Tibial nerve (tissue), 4 donors: ENCODE measurements around the gene NPFFR1.

Experiments
- EP300 ChIP-seq, 2 donors: sonication (generic); formaldehyde crosslinking; IDR thresholded peaks; one replicate each; pipeline ENCODE4 v1.6.1; 2017; ENCODE audit warnings: antibody characterized with exemption in 2 of 2, mild to moderate bottlenecking in 1 of 2
- POLR2A ChIP-seq, 2 donors: fragments of 450-650 bp; IDR thresholded peaks; one replicate each; pipeline ENCODE4 v1.6.1; 2017; ENCODE audit warnings: antibody characterized with exemption in 2 of 2, mild to moderate bottlenecking in 2 of 2, moderate library complexity in 2 of 2
- TF ChIP-seq, protein P1 (sequence below), 5 experiments: fragments of 200-600 bp in 3 of 5; fragments of 450-650 bp in 2 of 5; sonication (generic) in 3 of 5; IDR thresholded peaks; one replicate each; pipeline ENCODE4 v1.5.1; 2016 to 2019; ENCODE audit warnings: antibody characterized with exemption in 5 of 5, mild to moderate bottlenecking in 3 of 5, moderate library complexity in 2 of 5

DNA sequence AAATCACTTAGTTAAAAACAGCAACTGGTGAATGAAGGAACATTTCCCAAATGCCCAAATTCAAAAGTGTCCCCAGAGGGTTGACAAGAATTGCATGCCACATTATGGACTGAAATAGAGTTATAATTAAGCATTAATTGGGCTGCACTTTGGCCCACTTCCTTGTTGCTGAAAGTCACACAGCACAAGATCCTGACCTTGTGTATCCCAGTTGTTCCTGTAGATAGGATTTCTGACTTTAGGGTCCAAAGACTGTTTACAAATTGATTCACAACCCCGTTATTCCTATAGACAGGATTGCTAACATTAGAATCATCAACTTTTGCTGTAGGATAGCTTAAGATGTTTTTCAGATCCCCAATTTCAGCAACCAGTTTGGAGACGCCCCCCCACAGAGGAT, 31.5 kb upstream of the NPFFR1 start:
- TF ChIP-seq, protein P1, sequence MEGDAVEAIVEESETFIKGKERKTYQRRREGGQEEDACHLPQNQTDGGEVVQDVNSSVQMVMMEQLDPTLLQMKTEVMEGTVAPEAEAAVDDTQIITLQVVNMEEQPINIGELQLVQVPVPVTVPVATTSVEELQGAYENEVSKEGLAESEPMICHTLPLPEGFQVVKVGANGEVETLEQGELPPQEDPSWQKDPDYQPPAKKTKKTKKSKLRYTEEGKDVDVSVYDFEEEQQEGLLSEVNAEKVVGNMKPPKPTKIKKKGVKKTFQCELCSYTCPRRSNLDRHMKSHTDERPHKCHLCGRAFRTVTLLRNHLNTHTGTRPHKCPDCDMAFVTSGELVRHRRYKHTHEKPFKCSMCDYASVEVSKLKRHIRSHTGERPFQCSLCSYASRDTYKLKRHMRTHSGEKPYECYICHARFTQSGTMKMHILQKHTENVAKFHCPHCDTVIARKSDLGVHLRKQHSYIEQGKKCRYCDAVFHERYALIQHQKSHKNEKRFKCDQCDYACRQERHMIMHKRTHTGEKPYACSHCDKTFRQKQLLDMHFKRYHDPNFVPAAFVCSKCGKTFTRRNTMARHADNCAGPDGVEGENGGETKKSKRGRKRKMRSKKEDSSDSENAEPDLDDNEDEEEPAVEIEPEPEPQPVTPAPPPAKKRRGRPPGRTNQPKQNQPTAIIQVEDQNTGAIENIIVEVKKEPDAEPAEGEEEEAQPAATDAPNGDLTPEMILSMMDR (IDR thresholded peaks at IDR 0.05), result no peak
- TF ChIP-seq EP300 (IDR thresholded peaks at IDR 0.05) (no peak), POLR2A (IDR thresholded peaks at IDR 0.05) (no peak)
